A673 (cell line): Measurements from ENCODE around the gene NCEH1.

ENCODE experiments used
- CTCF ChIP-seq: fragments of 300-800, 200-600 bp; sonication (generic); conservative IDR thresholded peaks from 2 replicates; pipeline ENCODE4 v1.5.1; 2017; ENCODE audit warnings: low read depth, mild to moderate bottlenecking, antibody characterized with exemption, low read length, moderate library complexity, mixed read lengths
- EZH2 ChIP-seq: fragments of 200-600 bp; sonication (generic); IDR thresholded peaks from 2 replicates; pipeline ENCODE4 v1.6.1; 2017; ENCODE audit warnings: borderline replicate concordance, low read depth, mild to moderate bottlenecking, mixed read lengths, antibody characterized with exemption, low read length; ENCODE audit not compliant: poor library complexity, severe bottlenecking

GRCh38 chr3:172647823-172648222 is 63.0 kb downstream of the NCEH1 start:
- TF ChIP-seq CTCF (no peak), EZH2 (no peak)
